GM23338 (cell line): ENCODE data around the gene SMG6.

Experiments
- CREB1 ChIP-seq: fragments of 250-450 bp; sonication (Bioruptor Pico); IDR thresholded peaks from 2 replicates; pipeline ENCODE4 v1.5.0; 2020; ENCODE audit warnings: low read depth, mild to moderate bottlenecking, moderate library complexity
- CTCF ChIP-seq, 2 experiments: fragments of 200-600 bp in 1 of 2; sonication (generic) in 1 of 2; conservative IDR thresholded peaks; 2 replicates each; pipeline versions ENCODE4 v1.5.1 to v1.6.1; 2016 to 2017; ENCODE audit warnings: antibody characterized with exemption in 2 of 2, low read depth in 2 of 2, mild to moderate bottlenecking in 2 of 2, moderate library complexity in 1 of 2
- EZH2 ChIP-seq: fragments of 200-600 bp; sonication (generic); IDR thresholded peaks from one replicate; pipeline ENCODE4 v1.8.0; 2017; ENCODE audit warnings: antibody characterized with exemption, mild to moderate bottlenecking, low read depth; ENCODE audit not compliant: unreplicated experiment
- EZH2phosphoT487 ChIP-seq: fragments of 200-600 bp; sonication (generic); IDR thresholded peaks from one replicate; pipeline ENCODE4 v1.8.1; 2018; ENCODE audit warnings: antibody characterized with exemption; ENCODE audit not compliant: unreplicated experiment
- POLR2AphosphoS5 ChIP-seq: IDR thresholded peaks from 2 replicates; pipeline ENCODE4 v1.6.1; 2016; ENCODE audit warnings: antibody characterized with exemption, low read depth
- REST ChIP-seq: IDR thresholded peaks from one replicate; pipeline ENCODE4 v1.6.1; 2018; ENCODE audit warnings: antibody characterized with exemption; ENCODE audit not compliant: unreplicated experiment
- STAT1 ChIP-seq: IDR thresholded peaks from one replicate; pipeline ENCODE4 v1.6.1; 2016; ENCODE audit warnings: antibody characterized with exemption; ENCODE audit not compliant: unreplicated experiment
- ZNF331 ChIP-seq: fragments of 250-450 bp; sonication (Bioruptor Pico); IDR thresholded peaks from 2 replicates; pipeline ENCODE4 v1.5.0; 2020; ENCODE audit warnings: low read depth, mild to moderate bottlenecking, moderate library complexity
- TF ChIP-seq, protein P1 (sequence below): IDR thresholded peaks from 2 replicates; pipeline ENCODE4 v1.6.1; 2016; ENCODE audit warnings: antibody characterized with exemption

DNA sequence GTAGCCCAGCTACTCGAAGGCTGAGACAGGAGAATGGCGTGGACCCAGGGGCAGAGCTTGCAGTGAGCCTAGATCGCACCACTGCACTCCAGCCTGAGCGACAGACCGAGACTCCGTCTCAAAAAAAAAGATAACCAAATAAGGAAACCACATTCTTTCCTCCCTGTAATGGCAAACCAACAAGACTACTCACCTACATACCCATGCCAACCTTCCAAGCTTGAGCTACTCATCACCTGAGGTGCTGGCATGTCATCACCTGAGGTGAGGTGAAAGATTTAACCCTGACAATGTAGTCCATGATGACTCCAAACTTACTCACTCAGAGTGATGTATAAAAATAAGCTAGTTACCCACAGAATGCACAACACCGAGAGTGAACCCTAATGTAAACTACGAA lies 85.2 kb downstream of the SMG6 start:
- TF ChIP-seq CTCF (conservative IDR thresholded peaks at IDR 0.05; ENCODE audit: low read depth in 2 of 2) (no peak), REST (no peak), CREB1 (CRISPR knock-in tag) (no peak), EZH2 (no peak), STAT1 (no peak), POLR2AphosphoS5 (no peak), ZNF331 (no peak), EZH2phosphoT487 (no peak)
- TF ChIP-seq, protein P1, sequence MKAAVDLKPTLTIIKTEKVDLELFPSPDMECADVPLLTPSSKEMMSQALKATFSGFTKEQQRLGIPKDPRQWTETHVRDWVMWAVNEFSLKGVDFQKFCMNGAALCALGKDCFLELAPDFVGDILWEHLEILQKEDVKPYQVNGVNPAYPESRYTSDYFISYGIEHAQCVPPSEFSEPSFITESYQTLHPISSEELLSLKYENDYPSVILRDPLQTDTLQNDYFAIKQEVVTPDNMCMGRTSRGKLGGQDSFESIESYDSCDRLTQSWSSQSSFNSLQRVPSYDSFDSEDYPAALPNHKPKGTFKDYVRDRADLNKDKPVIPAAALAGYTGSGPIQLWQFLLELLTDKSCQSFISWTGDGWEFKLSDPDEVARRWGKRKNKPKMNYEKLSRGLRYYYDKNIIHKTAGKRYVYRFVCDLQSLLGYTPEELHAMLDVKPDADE, result no peak
